SK-N-SH (cell line): Measurements from ENCODE around the gene TTC28.

Experiments used
- CTCF ChIP-seq: fragments of 200-600 bp; sonication (generic); IDR thresholded peaks from 2 replicates; pipeline ENCODE4 v1.6.1; 2017; ENCODE audit warnings: antibody characterized with exemption, mild to moderate bottlenecking, moderate library complexity
- ELF1 ChIP-seq: IDR thresholded peaks from 2 replicates; pipeline ENCODE4 v1.4.0; 2012
- FOSL2 ChIP-seq: IDR thresholded peaks from 2 replicates; pipeline ENCODE4 v1.4.0; 2012; ENCODE audit warnings: low read depth, mild to moderate bottlenecking, moderate library complexity, borderline replicate concordance
- GABPA ChIP-seq: IDR thresholded peaks from 2 replicates; pipeline ENCODE4 v1.4.0; 2012; ENCODE audit warnings: low read depth, mild to moderate bottlenecking
- JUND ChIP-seq: IDR thresholded peaks from 2 replicates; pipeline ENCODE4 v1.4.0; 2012
- POLR2AphosphoS5 ChIP-seq: IDR thresholded peaks from 2 replicates; pipeline ENCODE4 v1.6.1; 2012; ENCODE audit warnings: low read depth, low read length
- SMC3 ChIP-seq: IDR thresholded peaks from 2 replicates; pipeline ENCODE4 v1.6.1; 2012; ENCODE audit warnings: low read depth, low read length, improper control_type of control experiment
- YY1 ChIP-seq: IDR thresholded peaks from 2 replicates; pipeline ENCODE4 v1.4.0; 2012; ENCODE audit warnings: low read depth, mild to moderate bottlenecking

DNA sequence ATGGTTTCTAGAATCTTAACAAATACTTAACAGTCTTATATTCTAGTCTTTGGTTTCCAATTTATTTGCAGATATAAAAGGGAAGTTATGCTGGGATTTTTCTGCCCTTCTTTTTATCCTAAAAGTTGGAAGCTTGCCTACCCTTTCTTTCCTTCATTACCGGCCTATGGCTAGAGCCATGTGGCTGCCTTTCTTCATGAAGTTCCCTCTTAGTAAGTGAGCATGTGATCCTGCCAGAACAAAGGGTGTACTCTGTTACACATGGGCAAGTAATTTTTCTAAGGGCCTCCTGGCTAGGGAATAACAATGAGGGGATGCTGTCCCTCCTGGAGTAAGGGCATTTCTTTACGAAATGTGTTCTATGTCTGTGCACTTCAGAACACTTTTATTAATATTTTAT is 508.5 kb downstream of the TTC28 start:
- TF ChIP-seq YY1 (no peak), ELF1 (no peak), POLR2AphosphoS5 (no peak), CTCF (no peak), FOSL2 (no peak), GABPA (no peak), JUND (no peak), SMC3 (no peak)
